ENCODE results near the gene RTN4R.

GRCh38 chr22:20261848-20262581 is 6.1 kb downstream of the RTN4R start:
- TF ChIP-seq MAX (IDR thresholded peaks at IDR 0.05; ENCODE audit: low read depth, low read length) (no peak), CTCF (IDR thresholded peaks at IDR 0.05; ENCODE audit: low read depth, low read length) (no peak), POLR2A (IDR thresholded peaks at IDR 0.05; ENCODE audit: extremely low read depth, insufficient read length) (no peak)

All from NB4 (cell line).